ENCODE data around the gene ALOX15. TPM values are rescaled to one million over a fixed set of nuclear protein-coding genes. Genes with fewer than 3 reads are reported as not detected.
A peak's percentile ranks its signal among the peaks of the same experiment; 100 is the strongest.

The ALOX15 gene
- total RNA-seq, 1 experiment from 2014 or later: not detected

DNA sequence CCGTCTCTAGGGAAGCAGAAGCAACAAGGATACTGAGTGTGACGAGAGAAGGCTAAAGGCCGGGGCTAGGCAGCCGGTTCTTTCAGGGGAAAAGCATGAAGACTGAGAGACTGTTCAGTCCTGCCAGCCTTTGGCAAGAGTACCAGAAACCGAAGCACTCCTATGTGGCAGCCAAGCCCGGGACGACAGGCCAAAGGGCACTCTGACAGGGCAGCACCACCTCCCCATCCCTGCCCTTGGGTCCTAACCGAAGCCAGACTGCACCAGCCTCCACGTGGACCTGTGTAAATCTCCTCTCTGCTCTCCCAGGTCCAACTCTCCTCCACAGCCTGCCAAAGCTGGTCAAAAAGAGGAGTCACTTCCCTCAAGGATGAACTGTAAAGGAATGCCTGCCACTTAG, 23.5 kb upstream of the ALOX15 start:
- TF ChIP-seq SIN3A (IDR thresholded peaks at IDR 0.05; ENCODE audit: borderline replicate concordance, insufficient read depth, low read depth, low read length) (no peak), POLR2AphosphoS5 (IDR thresholded peaks at IDR 0.05; ENCODE audit: low read depth, low read length) (no peak), TCF7L2 (IDR thresholded peaks at IDR 0.05; ENCODE audit: low read depth, low read length) (no peak)
- TF ChIP-seq, protein P1, sequence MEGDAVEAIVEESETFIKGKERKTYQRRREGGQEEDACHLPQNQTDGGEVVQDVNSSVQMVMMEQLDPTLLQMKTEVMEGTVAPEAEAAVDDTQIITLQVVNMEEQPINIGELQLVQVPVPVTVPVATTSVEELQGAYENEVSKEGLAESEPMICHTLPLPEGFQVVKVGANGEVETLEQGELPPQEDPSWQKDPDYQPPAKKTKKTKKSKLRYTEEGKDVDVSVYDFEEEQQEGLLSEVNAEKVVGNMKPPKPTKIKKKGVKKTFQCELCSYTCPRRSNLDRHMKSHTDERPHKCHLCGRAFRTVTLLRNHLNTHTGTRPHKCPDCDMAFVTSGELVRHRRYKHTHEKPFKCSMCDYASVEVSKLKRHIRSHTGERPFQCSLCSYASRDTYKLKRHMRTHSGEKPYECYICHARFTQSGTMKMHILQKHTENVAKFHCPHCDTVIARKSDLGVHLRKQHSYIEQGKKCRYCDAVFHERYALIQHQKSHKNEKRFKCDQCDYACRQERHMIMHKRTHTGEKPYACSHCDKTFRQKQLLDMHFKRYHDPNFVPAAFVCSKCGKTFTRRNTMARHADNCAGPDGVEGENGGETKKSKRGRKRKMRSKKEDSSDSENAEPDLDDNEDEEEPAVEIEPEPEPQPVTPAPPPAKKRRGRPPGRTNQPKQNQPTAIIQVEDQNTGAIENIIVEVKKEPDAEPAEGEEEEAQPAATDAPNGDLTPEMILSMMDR (IDR thresholded peaks at IDR 0.05): no peak
- TF ChIP-seq, protein P2, sequence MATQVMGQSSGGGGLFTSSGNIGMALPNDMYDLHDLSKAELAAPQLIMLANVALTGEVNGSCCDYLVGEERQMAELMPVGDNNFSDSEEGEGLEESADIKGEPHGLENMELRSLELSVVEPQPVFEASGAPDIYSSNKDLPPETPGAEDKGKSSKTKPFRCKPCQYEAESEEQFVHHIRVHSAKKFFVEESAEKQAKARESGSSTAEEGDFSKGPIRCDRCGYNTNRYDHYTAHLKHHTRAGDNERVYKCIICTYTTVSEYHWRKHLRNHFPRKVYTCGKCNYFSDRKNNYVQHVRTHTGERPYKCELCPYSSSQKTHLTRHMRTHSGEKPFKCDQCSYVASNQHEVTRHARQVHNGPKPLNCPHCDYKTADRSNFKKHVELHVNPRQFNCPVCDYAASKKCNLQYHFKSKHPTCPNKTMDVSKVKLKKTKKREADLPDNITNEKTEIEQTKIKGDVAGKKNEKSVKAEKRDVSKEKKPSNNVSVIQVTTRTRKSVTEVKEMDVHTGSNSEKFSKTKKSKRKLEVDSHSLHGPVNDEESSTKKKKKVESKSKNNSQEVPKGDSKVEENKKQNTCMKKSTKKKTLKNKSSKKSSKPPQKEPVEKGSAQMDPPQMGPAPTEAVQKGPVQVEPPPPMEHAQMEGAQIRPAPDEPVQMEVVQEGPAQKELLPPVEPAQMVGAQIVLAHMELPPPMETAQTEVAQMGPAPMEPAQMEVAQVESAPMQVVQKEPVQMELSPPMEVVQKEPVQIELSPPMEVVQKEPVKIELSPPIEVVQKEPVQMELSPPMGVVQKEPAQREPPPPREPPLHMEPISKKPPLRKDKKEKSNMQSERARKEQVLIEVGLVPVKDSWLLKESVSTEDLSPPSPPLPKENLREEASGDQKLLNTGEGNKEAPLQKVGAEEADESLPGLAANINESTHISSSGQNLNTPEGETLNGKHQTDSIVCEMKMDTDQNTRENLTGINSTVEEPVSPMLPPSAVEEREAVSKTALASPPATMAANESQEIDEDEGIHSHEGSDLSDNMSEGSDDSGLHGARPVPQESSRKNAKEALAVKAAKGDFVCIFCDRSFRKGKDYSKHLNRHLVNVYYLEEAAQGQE (IDR thresholded peaks at IDR 0.05; ENCODE audit: insufficient read depth in 1 of 2, low read depth in 2 of 2, low read length in 1 of 2): no peak
- Histone ChIP-seq H3K27me3 (ENCODE audit: control insufficient read depth, insufficient read depth, low read length) (no peaks in the 10 kb centered on the region), H3K9me3 (ENCODE audit: control insufficient read depth, insufficient read depth, low read depth, low read length) (no peaks in the 10 kb centered on the region), H3K4me1 (ENCODE audit: control insufficient read depth, insufficient read depth, low read length) (no peaks in the 10 kb centered on the region), H3K4me3 (ENCODE audit: low read depth in 2 of 2, low read length in 2 of 2) (no peak overlapping the region), H3K27ac (ENCODE audit: low read length) (no peak overlapping the region), H3K36me3 (ENCODE audit: control insufficient read depth, insufficient read depth, low read length) (no peaks in the 10 kb centered on the region)
- DNase-seq (ENCODE audit: low read depth, low spot score) (no peak), ATAC-seq (peak; percentile 51; the same call in 1 of the 2 replicates)
- in situ Hi-C loops (cut with HindIII; ENCODE audit: low pct_unique_long_range_greater_than_20kb, low sequenced_read_pairs) (no loop called here), intact Hi-C loops (cut with micrococcal nuclease; ENCODE audit: unreplicated experiment) (no loop called here)
- ChIA-PET POLR2A (no interaction called here), CTCF (no interaction called here)
- no TSS peak for BruUV-seq (replicated peaks)

DNA sequence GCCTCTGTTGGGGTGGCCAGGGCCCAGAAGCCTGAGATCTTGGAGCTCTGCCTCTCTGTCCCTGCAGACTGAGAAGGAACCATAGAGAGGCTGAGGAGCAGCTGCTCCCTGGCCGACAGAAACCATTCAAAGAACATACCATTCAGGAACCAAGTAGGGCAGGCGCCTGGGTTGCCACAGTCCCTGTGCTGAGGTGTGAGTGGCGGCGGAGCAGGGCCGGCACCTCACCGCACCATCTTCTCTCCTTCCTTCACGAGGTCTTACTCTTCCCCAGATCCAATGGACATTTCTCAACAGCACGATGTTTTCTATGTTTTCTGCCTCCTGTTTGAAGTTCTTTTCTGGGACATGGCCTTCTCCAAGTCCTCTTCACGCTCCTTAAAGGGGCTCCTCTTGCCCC, 22.8 kb upstream of the ALOX15 start:
- no TSS peak for BruUV-seq (replicated peaks)
- Histone ChIP-seq H3K4me3 (ENCODE audit: low read depth in 2 of 2, low read length in 2 of 2) (no peak overlapping the region), H3K9me3 (ENCODE audit: control insufficient read depth, insufficient read depth, low read depth, low read length) (no peaks in the 10 kb centered on the region), H3K36me3 (ENCODE audit: control insufficient read depth, insufficient read depth, low read length) (no peaks in the 10 kb centered on the region), H3K4me1 (ENCODE audit: control insufficient read depth, insufficient read depth, low read length) (no peaks in the 10 kb centered on the region), H3K27ac (ENCODE audit: low read length) (no peak overlapping the region), H3K27me3 (ENCODE audit: control insufficient read depth, insufficient read depth, low read length) (no peaks in the 10 kb centered on the region)
- CTCF ChIA-PET: no interaction called here
- ATAC-seq (peak; percentile 26; the same call in 1 of the 2 replicates), DNase-seq (ENCODE audit: low read depth, low spot score) (no peak)
- in situ Hi-C loops (cut with HindIII; ENCODE audit: low pct_unique_long_range_greater_than_20kb, low sequenced_read_pairs): no loop called here
- TF ChIP-seq, protein P2 (IDR thresholded peaks at IDR 0.05; ENCODE audit: insufficient read depth in 1 of 2, low read depth in 2 of 2, low read length in 1 of 2): no peak
- TF ChIP-seq, protein P1 (IDR thresholded peaks at IDR 0.05): no peak
- TF ChIP-seq SIN3A (IDR thresholded peaks at IDR 0.05; ENCODE audit: borderline replicate concordance, insufficient read depth, low read depth, low read length) (no peak), TCF7L2 (IDR thresholded peaks at IDR 0.05; ENCODE audit: low read depth, low read length) (no peak), POLR2AphosphoS5 (IDR thresholded peaks at IDR 0.05; ENCODE audit: low read depth, low read length) (no peak)
- intact Hi-C loops (cut with micrococcal nuclease; ENCODE audit: unreplicated experiment): no loop called here
- POLR2A ChIA-PET: no interaction called here

Measured in Panc1 (cell line).